Measurements from ENCODE around the gene ZSWIM4. TPM values are rescaled to one million over a fixed set of nuclear protein-coding genes. Genes with fewer than 3 reads are reported as not detected.

Gene ZSWIM4
- total and polyA plus RNA-seq, 2 of the 13 experiments (the other 11 are each of a cell fraction or from before 2014, with no cell fraction given) = 0.33 to 0.86 TPM

- Histone ChIP-seq H3K4me1 (ENCODE audit: insufficient read depth, low read length) (peaks cover 11% of the 10 kb centered on the region), H3K36me3 (replicated peaks in 1 of 2; ENCODE audit: control insufficient read depth in 1 of 2, insufficient read depth in 2 of 2, low read length in 2 of 2) (no peaks in the 10 kb centered on the region), H3K27me3 (ENCODE audit: control insufficient read depth in 1 of 2, insufficient read depth in 2 of 2, low read length in 2 of 2) (no peaks in the 10 kb centered on the region), H3K9ac (ENCODE audit: insufficient read depth, low read depth, low read length) (no peak overlapping the region), H3K79me2 (ENCODE audit: insufficient read depth, low read length) (no peaks in the 10 kb centered on the region), H3K27ac (ENCODE audit: extremely low read length, insufficient read depth, low read length) (no peak overlapping the region), H3K9me3 (ENCODE audit: low read length) (no peaks in the 10 kb centered on the region), H4K20me1 (ENCODE audit: insufficient read depth, low read length) (no peaks in the 10 kb centered on the region), H2AFZ (ENCODE audit: low read length) (no peak overlapping the region), H3K4me2 (ENCODE audit: low read depth, low read length) (no peak overlapping the region), H3K4me3 (replicated peaks in 1 of 3; ENCODE audit: insufficient read depth in 1 of 3, low read depth in 2 of 3, low read length in 3 of 3) (no peak overlapping the region)
- FAIRE-seq (no peak), DNase-seq (ENCODE audit: low spot score) (no peak), ATAC-seq (no peak)
- ChIA-PET POLR2A (no interaction called here), CTCF (ENCODE audit: low intra/inter-chr PET ratio, low total read pairs) (no interaction called here)
- TF ChIP-seq ZBTB3 (CRISPR knock-in tag; IDR thresholded peaks at IDR 0.05; ENCODE audit: borderline replicate concordance, low read depth) = no peak
- no peak for TF ChIP-seq SATB2 (CRISPR knock-in tag; IDR thresholded peaks at IDR 0.05)
- no peak for TF ChIP-seq CENPT (CRISPR knock-in tag; IDR thresholded peaks at IDR 0.05; ENCODE audit: low read depth)
- TF ChIP-seq HNRNPH1 (optimal IDR thresholded peaks at IDR 0.05; ENCODE audit: low read depth, low read length) = no peak
- TF ChIP-seq ATM (IDR thresholded peaks at IDR 0.05; ENCODE audit: borderline replicate concordance) = no peak
- TF ChIP-seq ZKSCAN1 (IDR thresholded peaks at IDR 0.05; ENCODE audit: low read length) = no peak
- TF ChIP-seq SNAPC5 (CRISPR knock-in tag; IDR thresholded peaks at IDR 0.05; ENCODE audit: borderline replicate concordance) = no peak
- intact Hi-C loops (cut with micrococcal nuclease; ENCODE audit: unreplicated experiment) = no loop called here
- 87% methylated on average over 3 of the region's 3 CpGs for WGBS (ENCODE audit: low lambda C conversion rate)
- BruUV-seq (replicated peaks) = no TSS peak
- in situ Hi-C loops (cut with HindIII; ENCODE audit: extremely low pct_ligation_motif_present, low pct_unique_long_range_greater_than_20kb) = no loop called here
Measured at GRCh38 chr19:13807421-13808021, 12.3 kb downstream of the ZSWIM4 start.

GRCh38 chr19:13808856-13809255 is 13.6 kb downstream of the ZSWIM4 start:
- Histone ChIP-seq H3K9ac (ENCODE audit: insufficient read depth, low read depth, low read length) (no peak overlapping the region), H2AFZ (ENCODE audit: low read length) (no peak overlapping the region), H3K4me2 (ENCODE audit: low read depth, low read length) (no peak overlapping the region), H3K27me3 (ENCODE audit: control insufficient read depth in 1 of 2, insufficient read depth in 2 of 2, low read length in 2 of 2) (no peaks in the 10 kb centered on the region), H3K9me3 (ENCODE audit: low read length) (no peaks in the 10 kb centered on the region), H3K4me3 (replicated peaks in 1 of 3; ENCODE audit: insufficient read depth in 1 of 3, low read depth in 2 of 3, low read length in 3 of 3) (no peak overlapping the region), H4K20me1 (ENCODE audit: insufficient read depth, low read length) (no peaks in the 10 kb centered on the region), H3K36me3 (replicated peaks in 1 of 2; ENCODE audit: control insufficient read depth in 1 of 2, insufficient read depth in 2 of 2, low read length in 2 of 2) (no peaks in the 10 kb centered on the region), H3K4me1 (ENCODE audit: insufficient read depth, low read length) (peaks cover 2% of the 10 kb centered on the region; the same call in 1 of the 2 replicates), H3K27ac (ENCODE audit: extremely low read length, insufficient read depth, low read length) (no peak overlapping the region), H3K79me2 (ENCODE audit: insufficient read depth, low read length) (no peaks in the 10 kb centered on the region)
- CTCF ChIA-PET (ENCODE audit: low intra/inter-chr PET ratio, low total read pairs) = no interaction called here
- WGBS (ENCODE audit: low lambda C conversion rate) = 95% methylated on average over 21 of the region's 34 CpGs
- ATAC-seq (no peak), DNase-seq (ENCODE audit: low spot score) (no peak), FAIRE-seq (no peak)
- no TSS peak for BruUV-seq (replicated peaks)
- in situ Hi-C loops (cut with HindIII; ENCODE audit: extremely low pct_ligation_motif_present, low pct_unique_long_range_greater_than_20kb) (no loop called here), intact Hi-C loops (cut with micrococcal nuclease; ENCODE audit: unreplicated experiment) (no loop called here)
- no peak for TF ChIP-seq MLLT10 (CRISPR knock-in tag; IDR thresholded peaks at IDR 0.05)
- TF ChIP-seq PHF8 (CRISPR knock-in tag; IDR thresholded peaks at IDR 0.05) = no peak
- no peak for TF ChIP-seq MYNN (CRISPR knock-in tag; IDR thresholded peaks at IDR 0.05; ENCODE audit: low read depth)
- TF ChIP-seq HNRNPH1 (optimal IDR thresholded peaks at IDR 0.05; ENCODE audit: low read depth, low read length) = no peak
- TF ChIP-seq ZNF329 (CRISPR knock-in tag; IDR thresholded peaks at IDR 0.05; ENCODE audit: low read depth) = no peak
- no peak for TF ChIP-seq ZHX1 (CRISPR knock-in tag; IDR thresholded peaks at IDR 0.05; ENCODE audit: low read depth)
- TF ChIP-seq TBL1XR1 (IDR thresholded peaks at IDR 0.05; ENCODE audit: borderline replicate concordance, low read length, partially characterized antibody) = no peak
- POLR2A ChIA-PET = no interaction called here
